Thyroid gland (tissue), 4 donors: ENCODE data around the gene MEGF6.

Experiments
- POLR2A ChIP-seq, 2 donors: fragments of 450-650 bp; IDR thresholded peaks; one replicate each; pipeline ENCODE4 v1.6.1; 2017; ENCODE audit warnings: antibody characterized with exemption in 2 of 2, mild to moderate bottlenecking in 2 of 2, moderate library complexity in 1 of 2
- TF ChIP-seq, protein P1 (sequence below), 6 experiments: fragments of 200-600 bp in 3 of 6; fragments of 450-650 bp in 3 of 6; sonication (generic) in 3 of 6; IDR thresholded peaks; one replicate each; pipeline ENCODE4 v1.5.1; 2016 to 2019; ENCODE audit warnings: antibody characterized with exemption in 6 of 6, mild to moderate bottlenecking in 2 of 6, inconsistent platforms in 1 of 6, moderate library complexity in 1 of 6

GRCh38 chr1:3471356-3472087 lies 139.8 kb downstream of the MEGF6 start:
- no peak for TF ChIP-seq POLR2A (IDR thresholded peaks at IDR 0.05)
- TF ChIP-seq, protein P1, sequence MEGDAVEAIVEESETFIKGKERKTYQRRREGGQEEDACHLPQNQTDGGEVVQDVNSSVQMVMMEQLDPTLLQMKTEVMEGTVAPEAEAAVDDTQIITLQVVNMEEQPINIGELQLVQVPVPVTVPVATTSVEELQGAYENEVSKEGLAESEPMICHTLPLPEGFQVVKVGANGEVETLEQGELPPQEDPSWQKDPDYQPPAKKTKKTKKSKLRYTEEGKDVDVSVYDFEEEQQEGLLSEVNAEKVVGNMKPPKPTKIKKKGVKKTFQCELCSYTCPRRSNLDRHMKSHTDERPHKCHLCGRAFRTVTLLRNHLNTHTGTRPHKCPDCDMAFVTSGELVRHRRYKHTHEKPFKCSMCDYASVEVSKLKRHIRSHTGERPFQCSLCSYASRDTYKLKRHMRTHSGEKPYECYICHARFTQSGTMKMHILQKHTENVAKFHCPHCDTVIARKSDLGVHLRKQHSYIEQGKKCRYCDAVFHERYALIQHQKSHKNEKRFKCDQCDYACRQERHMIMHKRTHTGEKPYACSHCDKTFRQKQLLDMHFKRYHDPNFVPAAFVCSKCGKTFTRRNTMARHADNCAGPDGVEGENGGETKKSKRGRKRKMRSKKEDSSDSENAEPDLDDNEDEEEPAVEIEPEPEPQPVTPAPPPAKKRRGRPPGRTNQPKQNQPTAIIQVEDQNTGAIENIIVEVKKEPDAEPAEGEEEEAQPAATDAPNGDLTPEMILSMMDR (IDR thresholded peaks at IDR 0.05): no peak
